Panc1 (cell line): ENCODE data around the gene MLLT3.

Source experiments
- POLR2AphosphoS5 ChIP-seq: IDR thresholded peaks from 2 replicates; pipeline ENCODE4 v1.6.1; 2012; ENCODE audit warnings: mild to moderate bottlenecking, low read depth, low read length, moderate library complexity
- TCF7L2 ChIP-seq: IDR thresholded peaks from 2 replicates; pipeline ENCODE4 v1.6.1; 2011; ENCODE audit warnings: mild to moderate bottlenecking, low read depth, low read length, inconsistent platforms
- TF ChIP-seq, protein P1 (sequence below): fragments of 450-650 bp; IDR thresholded peaks from 2 replicates; pipeline ENCODE4 v1.5.1; 2017; ENCODE audit warnings: mild to moderate bottlenecking
- TF ChIP-seq, protein P2 (sequence below), 2 experiments: IDR thresholded peaks; 2 replicates each; pipeline ENCODE4 v1.6.1; 2011 to 2012; ENCODE audit warnings: low read depth in 2 of 2, control low read depth in 1 of 2, low read length in 1 of 2, mild to moderate bottlenecking in 1 of 2, moderate library complexity in 1 of 2; ENCODE audit not compliant: insufficient read depth in 1 of 2

DNA sequence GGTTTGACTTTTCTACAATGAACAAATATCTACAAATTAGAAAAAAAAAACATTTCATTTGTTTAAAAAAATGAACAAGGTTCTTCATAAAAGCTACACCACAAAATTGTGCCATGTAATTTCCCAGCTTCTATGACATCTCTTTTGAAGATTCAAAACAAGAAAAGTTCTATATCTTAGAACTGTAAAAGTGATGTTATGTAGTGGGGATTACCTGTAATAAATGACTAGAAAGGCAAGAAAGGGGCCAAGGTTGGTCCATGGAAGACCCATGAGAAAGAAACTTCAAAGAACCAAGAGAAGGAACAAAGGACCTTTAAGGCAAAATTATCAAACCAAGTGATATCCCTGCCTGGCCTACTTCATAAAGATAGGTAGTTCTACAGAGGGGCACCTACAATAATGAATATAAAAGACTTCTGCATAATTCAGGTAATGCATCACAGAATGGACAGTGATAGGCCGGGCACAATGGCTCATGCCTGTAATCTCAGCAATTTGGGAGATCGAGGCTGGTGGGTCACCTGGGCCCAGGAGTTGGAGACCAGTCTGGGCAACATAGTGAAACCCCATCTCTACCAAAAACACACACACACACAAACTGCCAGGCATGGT lies 7.6 kb downstream of the MLLT3 start:
- TF ChIP-seq, protein P1, sequence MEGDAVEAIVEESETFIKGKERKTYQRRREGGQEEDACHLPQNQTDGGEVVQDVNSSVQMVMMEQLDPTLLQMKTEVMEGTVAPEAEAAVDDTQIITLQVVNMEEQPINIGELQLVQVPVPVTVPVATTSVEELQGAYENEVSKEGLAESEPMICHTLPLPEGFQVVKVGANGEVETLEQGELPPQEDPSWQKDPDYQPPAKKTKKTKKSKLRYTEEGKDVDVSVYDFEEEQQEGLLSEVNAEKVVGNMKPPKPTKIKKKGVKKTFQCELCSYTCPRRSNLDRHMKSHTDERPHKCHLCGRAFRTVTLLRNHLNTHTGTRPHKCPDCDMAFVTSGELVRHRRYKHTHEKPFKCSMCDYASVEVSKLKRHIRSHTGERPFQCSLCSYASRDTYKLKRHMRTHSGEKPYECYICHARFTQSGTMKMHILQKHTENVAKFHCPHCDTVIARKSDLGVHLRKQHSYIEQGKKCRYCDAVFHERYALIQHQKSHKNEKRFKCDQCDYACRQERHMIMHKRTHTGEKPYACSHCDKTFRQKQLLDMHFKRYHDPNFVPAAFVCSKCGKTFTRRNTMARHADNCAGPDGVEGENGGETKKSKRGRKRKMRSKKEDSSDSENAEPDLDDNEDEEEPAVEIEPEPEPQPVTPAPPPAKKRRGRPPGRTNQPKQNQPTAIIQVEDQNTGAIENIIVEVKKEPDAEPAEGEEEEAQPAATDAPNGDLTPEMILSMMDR: no peak
- TF ChIP-seq, protein P2, sequence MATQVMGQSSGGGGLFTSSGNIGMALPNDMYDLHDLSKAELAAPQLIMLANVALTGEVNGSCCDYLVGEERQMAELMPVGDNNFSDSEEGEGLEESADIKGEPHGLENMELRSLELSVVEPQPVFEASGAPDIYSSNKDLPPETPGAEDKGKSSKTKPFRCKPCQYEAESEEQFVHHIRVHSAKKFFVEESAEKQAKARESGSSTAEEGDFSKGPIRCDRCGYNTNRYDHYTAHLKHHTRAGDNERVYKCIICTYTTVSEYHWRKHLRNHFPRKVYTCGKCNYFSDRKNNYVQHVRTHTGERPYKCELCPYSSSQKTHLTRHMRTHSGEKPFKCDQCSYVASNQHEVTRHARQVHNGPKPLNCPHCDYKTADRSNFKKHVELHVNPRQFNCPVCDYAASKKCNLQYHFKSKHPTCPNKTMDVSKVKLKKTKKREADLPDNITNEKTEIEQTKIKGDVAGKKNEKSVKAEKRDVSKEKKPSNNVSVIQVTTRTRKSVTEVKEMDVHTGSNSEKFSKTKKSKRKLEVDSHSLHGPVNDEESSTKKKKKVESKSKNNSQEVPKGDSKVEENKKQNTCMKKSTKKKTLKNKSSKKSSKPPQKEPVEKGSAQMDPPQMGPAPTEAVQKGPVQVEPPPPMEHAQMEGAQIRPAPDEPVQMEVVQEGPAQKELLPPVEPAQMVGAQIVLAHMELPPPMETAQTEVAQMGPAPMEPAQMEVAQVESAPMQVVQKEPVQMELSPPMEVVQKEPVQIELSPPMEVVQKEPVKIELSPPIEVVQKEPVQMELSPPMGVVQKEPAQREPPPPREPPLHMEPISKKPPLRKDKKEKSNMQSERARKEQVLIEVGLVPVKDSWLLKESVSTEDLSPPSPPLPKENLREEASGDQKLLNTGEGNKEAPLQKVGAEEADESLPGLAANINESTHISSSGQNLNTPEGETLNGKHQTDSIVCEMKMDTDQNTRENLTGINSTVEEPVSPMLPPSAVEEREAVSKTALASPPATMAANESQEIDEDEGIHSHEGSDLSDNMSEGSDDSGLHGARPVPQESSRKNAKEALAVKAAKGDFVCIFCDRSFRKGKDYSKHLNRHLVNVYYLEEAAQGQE (IDR thresholded peaks at IDR 0.05; ENCODE audit: insufficient read depth in 1 of 2, low read depth in 2 of 2, low read length in 1 of 2): no peak
- TF ChIP-seq POLR2AphosphoS5 (no peak), TCF7L2 (no peak)
